ENCODE measurements around the gene DOC2B.

Gene DOC2B

DNA sequence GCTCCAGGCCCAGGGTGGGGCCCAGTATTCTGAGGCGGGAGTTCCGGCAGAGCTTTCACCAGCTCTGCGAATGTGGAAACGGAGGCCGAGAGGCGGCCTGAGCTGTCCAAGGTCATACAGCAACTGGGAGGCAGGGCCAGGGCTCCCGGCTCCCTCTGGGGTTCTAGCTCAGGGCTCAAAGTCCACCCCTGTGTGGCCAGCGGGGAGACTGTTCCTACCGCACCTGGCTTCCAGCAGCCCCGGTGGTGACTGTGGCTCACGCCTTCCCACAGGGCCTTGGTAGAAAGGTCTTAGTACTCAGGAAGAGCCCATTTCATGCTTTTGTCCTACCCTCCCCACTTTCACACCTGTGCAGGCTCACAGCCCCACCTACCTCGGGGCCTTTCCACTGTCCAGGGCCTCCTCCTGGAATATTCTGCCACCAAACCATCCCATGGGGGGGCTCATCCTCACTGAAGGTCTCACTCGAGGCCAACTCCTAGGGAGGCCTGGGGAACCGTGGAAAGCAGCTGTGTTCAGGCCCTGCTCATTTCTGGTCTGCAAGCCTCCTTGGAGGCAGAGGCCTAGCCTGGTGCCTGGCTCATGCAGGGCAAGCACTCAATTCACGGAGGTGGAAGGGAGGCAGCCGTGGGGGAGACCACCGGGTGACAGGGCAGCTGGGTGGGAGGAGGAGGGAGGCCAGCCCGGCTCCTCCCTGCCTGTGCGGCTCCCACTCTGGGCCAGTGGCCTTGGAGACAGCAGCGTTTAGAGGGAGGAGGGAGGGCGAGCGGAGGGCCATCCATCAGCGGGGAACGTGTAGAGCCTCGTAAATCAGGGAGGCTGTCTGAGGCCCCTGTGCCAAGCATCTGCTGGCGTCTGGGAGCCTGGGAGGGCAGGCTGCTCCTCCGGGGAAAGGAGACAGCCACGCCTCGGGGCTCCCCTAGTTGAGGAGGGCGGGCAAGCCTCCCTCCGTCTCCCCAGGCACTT, 12.7 kb upstream of the DOC2B start:
- Histone ChIP-seq H2BK5ac (ENCODE audit: low read length) (peak overlapping the region; percentile 7), H2BK120ac (ENCODE audit: low read depth, low read length) (no peak overlapping the region), H4K91ac (ENCODE audit: low read depth, low read length, poor library complexity) (no peak overlapping the region), H2BK15ac (ENCODE audit: low read length) (peak overlapping the region; percentile 38), H3K27me3 (ENCODE audit: control insufficient read depth in 3 of 3, insufficient read depth in 3 of 3, low read depth in 1 of 3, low read length in 3 of 3) (peaks cover 0 to 39% (median 0%) of the 10 kb centered on the region in 3 experiments), H3K36me3 (replicated peaks in 1 of 2; ENCODE audit: control insufficient read depth in 2 of 2, insufficient read depth in 2 of 2, low read length in 2 of 2) (no peaks in the 10 kb centered on the region), H3K4ac (ENCODE audit: low read length) (no peak overlapping the region), H2AFZ (ENCODE audit: low read length) (peak overlapping the region; percentile 17), H3K4me1 (ENCODE audit: control insufficient read depth in 2 of 2, insufficient read depth in 1 of 2, low read depth in 1 of 2, low read length in 2 of 2) (peaks cover 0 to 2% of the 10 kb centered on the region in 2 donors), H3K4me3 (ENCODE audit: low read length in 2 of 2) (peak overlapping the region in 1 of 2 donors; percentile 63), H3K79me1 (ENCODE audit: low read depth, low read length) (peaks cover 2% of the 10 kb centered on the region), H2BK12ac (ENCODE audit: low read length) (no peak overlapping the region), H3K9ac (ENCODE audit: low read depth, low read length, poor library complexity) (peak overlapping the region; percentile 3), H4K8ac (ENCODE audit: low read depth, low read length) (no peak overlapping the region), H3K9me3 (replicated peaks in 1 of 2; ENCODE audit: control insufficient read depth in 2 of 2, insufficient read depth in 1 of 2, low read depth in 1 of 2, low read length in 2 of 2) (peaks cover 2% of the 10 kb centered on the region in 2 donors), H3K23ac (ENCODE audit: low read depth, low read length, poor library complexity) (no peak overlapping the region), H3K18ac (ENCODE audit: low read length) (peak overlapping the region; percentile 76), H3K4me2 (ENCODE audit: insufficient read depth, low read length, poor library complexity, severe bottlenecking) (no peak overlapping the region), H3K27ac (replicated peaks; ENCODE audit: low read length) (no peak overlapping the region), H3K14ac (ENCODE audit: low read length) (peak overlapping the region; percentile 31), H2AK5ac (ENCODE audit: low read depth, low read length) (peak overlapping the region; percentile 84)
- no peak for DNase-seq (ENCODE audit: low spot score)
- WGBS, 2 donors (ENCODE audit: extremely low coverage in 2 of 2, insufficient read length in 2 of 2, insufficient replicate concordance in 1 of 2): no CpG with 5 or more reads among the region's 31 CpGs

- H3K4me1 ChIP-seq (ENCODE audit: control insufficient read depth in 2 of 2, insufficient read depth in 1 of 2, low read depth in 1 of 2, low read length in 2 of 2): peaks cover 0 to 2% of the 10 kb centered on the region in 2 donors
- no CpG with 5 or more reads among the region's 8 CpGs for WGBS, 2 donors (ENCODE audit: extremely low coverage in 2 of 2, insufficient read length in 2 of 2, insufficient replicate concordance in 1 of 2)
- H3K27me3 ChIP-seq (ENCODE audit: control insufficient read depth in 3 of 3, insufficient read depth in 3 of 3, low read depth in 1 of 3, low read length in 3 of 3): peaks cover 0 to 32% (median 0%) of the 10 kb centered on the region in 3 experiments
- H2BK120ac ChIP-seq (ENCODE audit: low read depth, low read length): peak overlapping the region; percentile 18
- H3K9me3 ChIP-seq (replicated peaks in 1 of 2; ENCODE audit: control insufficient read depth in 2 of 2, insufficient read depth in 1 of 2, low read depth in 1 of 2, low read length in 2 of 2): peaks cover 2% of the 10 kb centered on the region in 2 donors
- no peak overlapping the region for H4K91ac ChIP-seq (ENCODE audit: low read depth, low read length, poor library complexity)
- no peak overlapping the region for H3K9ac ChIP-seq (ENCODE audit: low read depth, low read length, poor library complexity)
- H2BK5ac ChIP-seq (ENCODE audit: low read length): no peak overlapping the region
- peaks cover 2% of the 10 kb centered on the region for H3K79me1 ChIP-seq (ENCODE audit: low read depth, low read length)
- no peaks in the 10 kb centered on the region for H3K36me3 ChIP-seq (replicated peaks in 1 of 2; ENCODE audit: control insufficient read depth in 2 of 2, insufficient read depth in 2 of 2, low read length in 2 of 2)
- peak overlapping the region; percentile 92 for H2BK15ac ChIP-seq (ENCODE audit: low read length)
- H3K18ac ChIP-seq (ENCODE audit: low read length): peak overlapping the region; percentile 64
- H3K4me3 ChIP-seq (ENCODE audit: low read length in 2 of 2): peak overlapping the region in 1 of 2 donors; percentile 63
- no peak overlapping the region for H4K8ac ChIP-seq (ENCODE audit: low read depth, low read length)
- H3K4ac ChIP-seq (ENCODE audit: low read length): no peak overlapping the region
- H3K14ac ChIP-seq (ENCODE audit: low read length): no peak overlapping the region
- H2BK12ac ChIP-seq (ENCODE audit: low read length): no peak overlapping the region
- H3K23ac ChIP-seq (ENCODE audit: low read depth, low read length, poor library complexity): no peak overlapping the region
- H2AK5ac ChIP-seq (ENCODE audit: low read depth, low read length): peak overlapping the region; percentile 84
- no peak overlapping the region for H2AFZ ChIP-seq (ENCODE audit: low read length)
- no peak overlapping the region for H3K27ac ChIP-seq (replicated peaks; ENCODE audit: low read length)
- no peak overlapping the region for H3K4me2 ChIP-seq (ENCODE audit: insufficient read depth, low read length, poor library complexity, severe bottlenecking)
- no peak for DNase-seq (ENCODE audit: low spot score)
Observed at GRCh38 chr17:193426-193810, 12.0 kb upstream of the DOC2B start.

DNA sequence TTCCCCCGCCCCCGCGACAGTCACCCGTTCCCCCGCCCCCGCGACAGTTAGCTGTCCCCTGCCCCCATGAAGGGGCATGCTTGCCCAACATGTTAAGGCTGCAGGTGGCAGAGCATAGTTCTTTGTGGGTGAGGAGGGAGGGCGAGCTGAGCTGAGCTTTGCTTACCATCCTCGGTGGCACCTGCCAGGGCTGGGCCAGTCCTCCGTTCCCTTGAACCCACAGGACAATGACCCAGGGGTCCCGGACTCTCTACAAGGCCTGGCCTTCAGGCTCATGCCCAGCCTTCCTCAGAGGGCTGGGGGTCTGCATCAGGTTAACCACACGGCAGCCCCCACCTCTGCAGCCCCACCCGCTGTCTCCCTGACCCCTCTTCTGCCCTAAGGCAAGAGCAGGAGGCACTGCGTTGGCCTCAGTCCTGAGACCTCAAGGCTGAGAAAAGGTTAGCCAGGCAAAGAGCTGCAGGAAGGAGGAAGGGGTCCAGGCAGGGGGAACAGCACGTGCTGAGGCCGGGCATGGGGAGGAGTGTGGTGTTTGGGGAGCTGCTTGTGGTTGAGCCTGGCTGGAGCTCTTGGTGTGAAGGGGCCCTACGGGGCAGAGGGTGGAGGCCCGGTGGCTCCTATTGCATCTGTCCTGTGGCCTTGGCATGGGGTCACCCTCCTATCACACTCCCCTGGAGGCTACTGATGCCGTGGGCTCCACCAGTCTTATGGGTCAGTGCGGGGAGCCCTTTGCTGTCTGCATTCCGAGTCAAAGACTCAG, 11.4 kb upstream of the DOC2B start:
- peaks cover 2% of the 10 kb centered on the region for H3K79me1 ChIP-seq (ENCODE audit: low read depth, low read length)
- H4K8ac ChIP-seq (ENCODE audit: low read depth, low read length): no peak overlapping the region
- no peak overlapping the region for H2BK5ac ChIP-seq (ENCODE audit: low read length)
- peaks cover 0 to 32% (median 0%) of the 10 kb centered on the region in 3 experiments for H3K27me3 ChIP-seq (ENCODE audit: control insufficient read depth in 3 of 3, insufficient read depth in 3 of 3, low read depth in 1 of 3, low read length in 3 of 3)
- peak overlapping the region; percentile 18 for H2BK120ac ChIP-seq (ENCODE audit: low read depth, low read length)
- H3K18ac ChIP-seq (ENCODE audit: low read length): peak overlapping the region; percentile 83
- H3K27ac ChIP-seq (replicated peaks; ENCODE audit: low read length): no peak overlapping the region
- no peaks in the 10 kb centered on the region for H3K36me3 ChIP-seq (replicated peaks in 1 of 2; ENCODE audit: control insufficient read depth in 2 of 2, insufficient read depth in 2 of 2, low read length in 2 of 2)
- H3K14ac ChIP-seq (ENCODE audit: low read length): peak overlapping the region; percentile 82
- H3K9me3 ChIP-seq (replicated peaks in 1 of 2; ENCODE audit: control insufficient read depth in 2 of 2, insufficient read depth in 1 of 2, low read depth in 1 of 2, low read length in 2 of 2): peaks cover 0 to 2% of the 10 kb centered on the region in 2 donors
- peak overlapping the region; percentile 92 for H2BK15ac ChIP-seq (ENCODE audit: low read length)
- peak overlapping the region; percentile 53 for H3K4ac ChIP-seq (ENCODE audit: low read length)
- H2BK12ac ChIP-seq (ENCODE audit: low read length): no peak overlapping the region
- peaks cover 0 to 2% of the 10 kb centered on the region in 2 donors for H3K4me1 ChIP-seq (ENCODE audit: control insufficient read depth in 2 of 2, insufficient read depth in 1 of 2, low read depth in 1 of 2, low read length in 2 of 2)
- no peak overlapping the region for H3K9ac ChIP-seq (ENCODE audit: low read depth, low read length, poor library complexity)
- H3K23ac ChIP-seq (ENCODE audit: low read depth, low read length, poor library complexity): peak overlapping the region; percentile 80
- DNase-seq (ENCODE audit: low spot score): no peak
- no peak overlapping the region for H4K91ac ChIP-seq (ENCODE audit: low read depth, low read length, poor library complexity)
- H2AFZ ChIP-seq (ENCODE audit: low read length): no peak overlapping the region
- H2AK5ac ChIP-seq (ENCODE audit: low read depth, low read length): peak overlapping the region; percentile 84
- no CpG with 5 or more reads among the region's 21 CpGs for WGBS, 2 donors (ENCODE audit: extremely low coverage in 2 of 2, insufficient read length in 2 of 2, insufficient replicate concordance in 1 of 2)
- H3K4me3 ChIP-seq (ENCODE audit: low read length in 2 of 2): no peak overlapping the region
- H3K4me2 ChIP-seq (ENCODE audit: insufficient read depth, low read length, poor library complexity, severe bottlenecking): no peak overlapping the region

GRCh38 chr17:189444-189843, 8.0 kb upstream of the DOC2B start:
- Histone ChIP-seq H3K27ac (replicated peaks; ENCODE audit: low read length) (no peak overlapping the region), H4K91ac (ENCODE audit: low read depth, low read length, poor library complexity) (no peak overlapping the region), H2BK5ac (ENCODE audit: low read length) (no peak overlapping the region), H2BK15ac (ENCODE audit: low read length) (no peak overlapping the region), H2BK12ac (ENCODE audit: low read length) (no peak overlapping the region), H3K18ac (ENCODE audit: low read length) (no peak overlapping the region), H3K9me3 (replicated peaks in 1 of 2; ENCODE audit: control insufficient read depth in 2 of 2, insufficient read depth in 1 of 2, low read depth in 1 of 2, low read length in 2 of 2) (no peaks in the 10 kb centered on the region), H3K14ac (ENCODE audit: low read length) (no peak overlapping the region), H3K4me2 (ENCODE audit: insufficient read depth, low read length, poor library complexity, severe bottlenecking) (no peak overlapping the region), H3K27me3 (ENCODE audit: control insufficient read depth in 3 of 3, insufficient read depth in 3 of 3, low read depth in 1 of 3, low read length in 3 of 3) (peaks cover 0 to 36% (median 3%) of the 10 kb centered on the region in 3 experiments), H3K36me3 (replicated peaks in 1 of 2; ENCODE audit: control insufficient read depth in 2 of 2, insufficient read depth in 2 of 2, low read length in 2 of 2) (no peaks in the 10 kb centered on the region), H3K4me3 (ENCODE audit: low read length in 2 of 2) (no peak overlapping the region), H3K23ac (ENCODE audit: low read depth, low read length, poor library complexity) (no peak overlapping the region), H2AK5ac (ENCODE audit: low read depth, low read length) (no peak overlapping the region), H3K4me1 (ENCODE audit: control insufficient read depth in 2 of 2, insufficient read depth in 1 of 2, low read depth in 1 of 2, low read length in 2 of 2) (peaks cover 0 to 10% of the 10 kb centered on the region in 2 donors), H2BK120ac (ENCODE audit: low read depth, low read length) (no peak overlapping the region), H3K9ac (ENCODE audit: low read depth, low read length, poor library complexity) (no peak overlapping the region), H3K4ac (ENCODE audit: low read length) (no peak overlapping the region), H4K8ac (ENCODE audit: low read depth, low read length) (no peak overlapping the region), H2AFZ (ENCODE audit: low read length) (no peak overlapping the region), H3K79me1 (ENCODE audit: low read depth, low read length) (peaks cover 2% of the 10 kb centered on the region)
- WGBS, 2 donors (ENCODE audit: extremely low coverage in 2 of 2, insufficient read length in 2 of 2, insufficient replicate concordance in 1 of 2): no CpG with 5 or more reads among the region's 7 CpGs
- no peak for DNase-seq (ENCODE audit: low spot score)

Measured in neuronal stem cell (in vitro differentiated cells).